ENCODE measurements around the gene COMMD10.

COMMD10 gene

DNA sequence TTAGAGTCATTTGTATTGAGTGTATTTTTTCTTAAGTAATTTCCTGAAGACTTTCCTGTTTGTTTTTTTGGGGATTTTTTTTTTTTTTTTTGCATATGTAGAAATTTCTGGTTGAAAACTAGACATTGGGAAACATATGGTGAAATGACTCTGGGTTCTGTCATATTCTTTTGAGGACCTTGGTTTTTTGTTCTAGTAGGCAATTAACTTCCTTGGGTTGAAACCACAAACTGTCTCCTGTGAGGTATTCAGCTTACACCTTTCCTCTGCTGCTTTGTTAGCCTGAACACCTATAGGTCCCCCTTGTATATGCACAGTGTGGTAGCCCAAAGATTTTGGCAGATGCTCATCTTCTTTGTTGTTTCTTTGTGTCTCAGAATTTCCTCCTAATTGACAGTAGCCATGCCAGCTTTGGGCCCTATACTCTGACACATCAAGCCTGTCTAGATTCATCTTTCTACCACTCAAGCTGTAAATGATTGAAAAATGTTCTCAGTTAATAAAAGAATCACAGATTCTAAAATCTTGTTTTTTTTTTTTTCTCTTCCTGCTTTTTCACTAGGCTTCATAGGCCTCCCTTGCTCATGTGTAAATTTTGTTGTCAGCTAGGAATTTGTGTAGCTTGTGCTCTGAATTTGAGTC lies 140.6 kb downstream of the COMMD10 start:
- DNase-seq: no peak

DNA sequence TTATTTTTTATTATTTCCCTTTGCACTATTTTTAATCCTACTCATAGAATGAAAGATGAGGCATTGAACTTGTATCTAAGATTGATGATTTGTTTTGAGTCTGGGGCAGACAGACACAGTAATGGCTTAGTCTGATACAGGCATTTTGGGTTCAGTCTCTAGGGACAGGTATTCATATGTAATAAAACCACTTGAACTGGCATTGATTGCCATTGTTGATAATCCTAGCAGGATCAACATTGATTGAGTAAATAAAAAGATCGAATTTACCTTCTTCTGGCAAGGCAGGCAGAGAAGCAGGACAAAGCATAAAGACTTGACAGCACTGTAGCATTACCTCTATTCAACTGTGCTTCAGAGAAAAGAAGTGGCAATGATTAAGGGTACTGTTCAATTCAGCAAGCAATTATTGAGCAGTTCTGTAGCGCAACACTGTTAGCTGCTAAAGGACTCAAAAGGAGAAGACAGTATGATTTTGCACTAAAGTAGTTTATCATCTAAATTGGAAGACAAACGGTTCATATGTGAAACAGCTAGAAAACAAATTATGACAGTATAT lies 144.4 kb downstream of the COMMD10 start:
- DNase-seq: no peak

DNA sequence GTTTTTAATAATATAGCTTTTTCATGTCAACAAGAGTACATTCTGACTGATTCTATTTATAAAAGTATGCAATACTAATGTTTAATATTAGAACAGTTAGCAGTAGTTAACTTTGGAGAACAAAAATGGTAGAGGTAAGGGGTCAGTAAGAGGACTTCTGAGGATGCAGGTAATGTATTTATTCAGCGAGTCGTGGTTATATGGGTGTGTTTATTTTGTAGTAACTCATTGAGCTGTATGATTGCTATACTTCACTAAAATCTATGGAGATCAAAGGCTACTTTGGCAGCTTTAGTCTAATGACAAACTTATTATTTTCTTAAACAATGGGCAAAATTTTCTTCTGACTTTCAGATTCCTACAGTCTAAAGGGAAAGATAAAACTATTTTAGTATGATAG lies 146.5 kb downstream of the COMMD10 start:
- no peak for DNase-seq

DNA sequence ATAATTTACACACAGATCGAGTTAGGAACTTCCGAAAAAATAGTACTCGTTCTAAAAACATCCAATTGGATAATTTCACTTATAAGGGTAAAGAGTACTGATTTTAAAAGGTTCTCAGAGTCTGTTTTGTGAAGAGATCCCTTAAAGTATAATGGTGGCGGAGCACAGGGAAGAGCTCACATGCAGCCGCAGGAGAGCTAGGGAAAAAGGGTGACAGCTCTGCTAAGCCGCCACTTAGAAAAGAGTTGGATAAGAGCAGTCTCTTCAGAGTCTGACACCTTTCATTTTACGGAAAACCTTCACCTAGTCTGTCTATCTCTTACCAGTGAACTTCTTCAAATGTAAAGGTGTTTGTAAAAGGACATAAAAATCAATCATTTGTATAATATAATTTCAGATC lies 149.9 kb downstream of the COMMD10 start:
- DNase-seq: no peak

DNA sequence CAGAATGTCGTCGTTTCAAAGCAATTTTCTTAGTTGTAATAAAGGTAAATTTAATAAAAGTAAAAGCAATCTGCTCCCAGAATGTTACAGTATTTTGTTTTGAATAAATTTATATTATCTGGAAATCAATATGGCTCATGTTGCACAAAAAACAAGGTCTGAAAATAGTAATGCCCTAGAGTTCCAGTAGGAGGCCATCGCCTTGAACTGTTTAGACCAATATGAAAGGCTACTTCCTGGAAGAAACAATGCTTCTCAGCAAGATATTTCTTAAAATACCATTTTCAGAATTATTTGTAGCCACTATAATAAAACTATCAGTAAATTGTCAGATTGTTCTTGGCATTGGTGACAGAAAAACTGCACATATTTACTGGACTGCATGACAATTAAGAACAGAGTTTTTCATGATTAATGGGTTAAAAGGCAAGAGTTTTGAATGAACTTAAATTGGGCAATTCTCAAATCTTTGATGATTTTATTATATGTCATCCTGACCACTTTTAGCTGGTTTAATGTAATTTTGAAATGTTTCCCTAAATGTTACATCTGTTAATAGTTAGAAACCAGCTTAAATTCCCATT lies 153.2 kb downstream of the COMMD10 start:
- no peak for DNase-seq

DNA sequence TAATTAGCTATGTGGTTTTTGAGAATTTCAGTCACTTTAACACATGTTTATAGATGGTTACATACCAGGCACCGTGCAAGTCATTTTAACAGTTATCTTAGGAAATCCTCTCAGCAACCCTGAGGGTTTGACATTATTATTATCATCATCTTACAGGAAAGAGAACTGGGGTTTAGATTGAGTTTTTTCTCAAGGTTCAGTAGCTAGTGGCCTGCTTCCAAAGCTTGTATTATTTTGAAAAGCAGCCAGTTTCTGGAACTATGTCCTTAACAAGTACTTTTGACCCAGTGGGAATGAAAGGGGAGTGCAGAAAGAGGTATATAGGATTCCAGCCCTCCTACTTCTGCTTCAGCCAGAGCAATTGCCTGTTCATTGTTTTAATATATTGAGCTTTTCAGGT lies 157.5 kb downstream of the COMMD10 start:
- no peak for DNase-seq

DNA sequence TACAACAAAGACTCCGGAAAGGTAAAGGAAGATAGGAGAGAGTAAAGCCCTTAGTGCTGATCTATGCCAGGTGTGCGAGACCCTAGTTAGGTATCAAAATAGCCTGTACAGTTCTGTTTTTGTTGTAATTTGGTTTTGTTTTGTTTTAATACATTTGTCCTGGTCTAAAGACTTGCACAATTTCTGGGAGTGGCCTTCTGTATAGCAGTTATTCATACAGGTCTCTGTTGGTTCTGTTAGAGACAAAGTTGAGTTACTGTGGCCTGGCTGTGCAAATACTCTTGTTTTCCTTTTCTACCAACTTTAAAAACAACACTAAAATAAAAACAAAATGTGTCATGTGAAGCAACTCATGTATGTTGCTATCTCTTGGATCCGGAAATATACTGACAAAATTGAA lies 163.6 kb downstream of the COMMD10 start:
- no peak for DNase-seq

DNA sequence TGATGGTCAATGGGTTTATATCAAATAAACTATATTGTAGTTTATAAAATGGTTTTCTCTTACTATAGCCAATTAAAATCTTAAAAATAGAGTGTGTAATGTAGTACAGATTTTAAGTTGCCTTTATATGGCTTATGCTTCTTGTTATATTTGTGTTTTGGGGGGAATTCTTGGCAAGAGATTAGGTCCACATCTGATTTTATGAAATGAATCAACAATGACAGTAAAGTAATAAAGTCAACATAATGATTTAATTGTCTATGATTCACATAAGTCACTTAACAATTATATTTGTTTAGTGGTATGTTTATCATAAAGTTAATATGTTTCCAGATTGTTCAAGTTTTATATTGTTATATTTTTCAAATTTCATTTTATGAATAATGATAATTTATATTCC lies 164.8 kb downstream of the COMMD10 start:
- no peak for DNase-seq

DNA sequence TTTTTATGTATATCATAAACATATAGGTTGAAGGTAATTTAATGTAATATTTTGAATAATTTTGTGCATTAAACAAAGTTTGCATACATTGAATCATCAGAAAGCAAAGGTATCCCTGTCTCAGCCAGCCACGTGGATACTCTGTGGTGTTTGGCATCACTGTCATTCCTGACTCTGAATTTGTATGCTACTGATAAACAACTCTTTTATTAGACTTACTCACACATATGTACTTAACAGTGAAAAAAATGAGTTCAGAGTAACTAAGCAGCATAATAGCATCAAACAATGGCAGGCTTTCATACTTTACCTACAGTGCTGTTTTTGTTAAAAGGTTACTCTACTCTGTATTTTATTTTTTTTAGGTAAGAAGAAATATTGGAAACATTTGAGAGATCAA lies 171.9 kb downstream of the COMMD10 start:
- DNase-seq: no peak

DNA sequence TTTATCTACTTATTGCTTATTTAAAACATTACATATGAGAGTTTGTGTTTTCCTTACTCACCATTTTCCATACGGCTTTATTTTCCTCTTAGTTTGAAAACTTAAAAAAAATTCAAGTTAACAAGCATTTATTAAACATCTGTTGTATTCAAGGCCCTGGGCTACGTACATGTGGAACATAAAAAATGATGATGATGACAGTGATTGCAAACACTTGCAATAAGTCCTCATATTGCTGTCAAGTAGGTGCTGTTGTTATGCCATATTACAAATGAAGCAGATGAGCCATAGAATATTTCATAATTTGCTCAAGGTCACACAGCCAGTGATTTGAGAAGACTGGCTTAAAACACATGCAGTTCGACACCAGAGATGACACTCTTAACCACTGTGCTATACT lies 180.6 kb downstream of the COMMD10 start:
- no peak for DNase-seq

DNA sequence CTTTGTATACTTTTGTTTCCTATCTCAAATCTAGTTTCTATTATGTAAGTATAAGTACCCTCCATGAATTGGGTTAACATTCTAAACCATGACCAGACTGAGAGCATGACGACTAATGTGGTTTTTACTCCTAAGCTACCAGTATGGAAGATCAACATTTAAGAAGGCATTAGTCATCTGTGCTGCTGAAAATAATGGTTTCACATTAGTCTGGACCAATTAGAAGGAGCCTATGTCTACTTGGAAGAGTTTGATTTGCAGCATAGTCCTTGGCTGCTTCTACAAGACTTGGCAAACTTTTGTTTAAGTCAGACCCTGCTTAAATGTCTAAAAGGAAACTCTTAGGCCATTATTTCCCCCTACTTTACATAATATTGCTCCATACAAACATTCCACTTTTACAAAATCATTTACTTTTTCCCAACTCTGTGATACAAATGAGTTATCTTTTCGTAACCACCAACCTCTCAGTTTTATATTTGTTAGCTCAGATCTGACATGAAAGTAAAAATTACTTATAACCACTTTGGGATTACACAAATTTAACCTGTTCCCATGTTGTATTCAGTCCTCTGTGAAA lies 186.7 kb downstream of the COMMD10 start:
- DNase-seq: no peak

DNA sequence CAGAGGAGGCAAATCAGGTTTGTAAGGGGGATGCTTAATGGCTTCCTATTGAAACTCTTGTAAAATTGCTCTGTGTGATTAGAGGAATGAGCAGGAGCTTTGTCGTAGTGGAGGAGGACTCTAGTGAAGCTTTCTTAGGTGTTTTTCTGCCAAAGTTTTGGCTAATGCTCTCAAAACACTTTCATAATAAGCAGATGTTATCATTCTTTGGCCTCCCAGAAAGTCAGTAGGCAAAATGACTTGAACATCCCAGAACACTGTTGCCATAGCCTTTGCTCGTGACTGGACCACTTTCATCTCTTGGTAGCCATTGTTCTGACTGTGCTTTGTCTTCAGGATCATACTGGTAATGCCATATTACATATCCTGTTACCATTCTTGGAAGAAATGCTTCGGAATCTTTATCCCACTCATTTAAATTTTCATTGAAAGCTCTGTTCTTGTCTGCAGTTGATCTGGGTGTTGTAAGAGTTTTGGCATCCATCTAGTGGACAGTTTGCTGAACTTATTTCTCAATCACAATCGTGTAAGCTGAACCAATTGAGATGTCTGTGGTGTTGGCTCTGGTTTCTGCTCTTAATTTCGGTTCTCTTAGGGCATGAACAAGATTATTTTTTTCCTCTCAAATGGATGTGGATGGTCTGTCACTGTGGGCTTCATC lies 187.6 kb downstream of the COMMD10 start:
- no peak for DNase-seq

DNA sequence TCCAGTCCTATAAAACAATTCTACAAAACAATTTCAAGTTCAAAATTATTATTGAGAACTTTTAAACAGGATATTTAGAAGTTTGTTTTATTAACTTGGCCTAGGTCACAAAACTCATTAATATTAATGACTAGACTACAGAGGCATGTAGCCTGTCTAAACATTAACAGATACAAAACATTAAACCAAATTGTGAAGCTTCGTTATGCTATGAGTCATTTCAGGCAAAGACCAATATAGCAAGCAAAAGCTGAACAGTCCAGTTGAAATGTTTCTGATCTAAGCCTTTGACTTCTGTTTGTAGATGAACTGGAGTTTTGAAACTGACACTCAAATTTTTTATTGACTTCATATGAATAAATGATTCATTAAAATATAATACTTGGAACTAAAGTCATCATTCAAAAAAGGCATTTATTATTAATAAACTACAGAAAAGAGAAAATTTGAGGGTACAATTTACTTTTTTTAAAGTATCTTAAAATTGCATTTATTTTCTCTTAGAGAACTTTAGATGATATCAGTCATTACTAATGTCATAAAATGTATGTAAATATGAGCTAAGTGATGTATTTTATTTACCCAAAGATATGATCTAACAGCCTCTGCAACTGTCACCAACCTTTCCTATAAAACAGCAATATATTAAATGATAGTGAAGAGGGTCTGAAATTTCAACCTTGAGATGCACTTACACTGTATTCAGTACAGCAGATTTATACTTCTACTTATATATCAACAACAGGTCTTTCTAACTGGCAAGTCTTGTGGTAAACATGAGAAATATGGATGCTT lies 188.8 kb downstream of the COMMD10 start:
- no peak for DNase-seq

DNA sequence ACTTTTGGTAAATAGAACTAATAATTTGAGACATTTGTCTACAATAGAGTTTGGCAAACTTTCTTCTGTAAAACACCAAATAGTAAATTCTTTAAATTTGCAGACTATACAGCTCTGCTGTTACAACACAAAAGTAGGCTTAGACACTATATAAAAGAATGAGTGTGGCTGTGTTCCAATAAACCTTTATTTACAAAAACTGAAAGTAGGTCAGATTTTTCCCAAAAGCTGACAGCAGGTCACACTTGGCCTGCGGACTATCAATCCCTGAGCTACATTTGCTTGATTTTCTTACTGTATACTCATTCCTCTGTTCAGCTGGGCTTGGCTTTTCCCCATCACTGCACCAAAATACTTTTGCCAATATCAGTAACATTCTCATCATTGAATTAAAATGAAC lies 189.4 kb downstream of the COMMD10 start:
- no peak for DNase-seq

DNA sequence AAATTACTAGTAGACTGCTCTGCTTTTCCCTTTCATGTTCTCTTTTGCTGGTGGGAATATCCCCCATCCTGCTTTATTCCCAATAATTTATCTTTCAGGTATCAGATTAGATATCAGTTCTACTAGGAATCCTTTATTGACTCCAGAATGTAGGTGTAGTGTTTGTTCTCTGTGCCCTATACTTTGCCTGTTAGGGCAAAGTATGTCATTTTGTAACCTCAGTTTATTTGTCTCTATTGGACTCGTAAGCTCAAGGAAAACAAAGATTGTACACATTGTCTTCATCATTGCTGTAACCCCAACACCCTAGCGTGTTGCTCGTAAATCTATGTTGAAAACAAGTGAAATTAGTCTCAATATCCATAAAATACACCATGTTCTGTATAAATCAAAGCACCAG lies 190.5 kb downstream of the COMMD10 start:
- no peak for DNase-seq

DNA sequence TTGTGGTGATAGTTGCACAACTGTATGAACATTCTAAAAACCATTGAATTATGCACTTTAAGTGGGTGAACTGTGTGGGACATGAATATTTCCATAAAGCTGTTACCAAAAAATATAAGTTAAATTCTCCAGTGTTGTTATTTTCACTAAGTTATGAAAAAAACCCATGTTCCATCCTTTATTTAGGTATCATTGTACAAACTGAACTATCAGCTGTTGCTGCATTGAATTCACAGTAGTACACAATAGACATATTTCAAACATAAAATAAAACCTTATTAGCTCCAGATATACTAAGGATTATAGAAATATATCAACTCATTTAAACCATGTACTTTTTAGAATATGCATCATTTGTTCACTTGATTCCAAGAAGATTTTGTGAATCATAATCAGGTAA lies 192.1 kb downstream of the COMMD10 start:
- DNase-seq: no peak

DNA sequence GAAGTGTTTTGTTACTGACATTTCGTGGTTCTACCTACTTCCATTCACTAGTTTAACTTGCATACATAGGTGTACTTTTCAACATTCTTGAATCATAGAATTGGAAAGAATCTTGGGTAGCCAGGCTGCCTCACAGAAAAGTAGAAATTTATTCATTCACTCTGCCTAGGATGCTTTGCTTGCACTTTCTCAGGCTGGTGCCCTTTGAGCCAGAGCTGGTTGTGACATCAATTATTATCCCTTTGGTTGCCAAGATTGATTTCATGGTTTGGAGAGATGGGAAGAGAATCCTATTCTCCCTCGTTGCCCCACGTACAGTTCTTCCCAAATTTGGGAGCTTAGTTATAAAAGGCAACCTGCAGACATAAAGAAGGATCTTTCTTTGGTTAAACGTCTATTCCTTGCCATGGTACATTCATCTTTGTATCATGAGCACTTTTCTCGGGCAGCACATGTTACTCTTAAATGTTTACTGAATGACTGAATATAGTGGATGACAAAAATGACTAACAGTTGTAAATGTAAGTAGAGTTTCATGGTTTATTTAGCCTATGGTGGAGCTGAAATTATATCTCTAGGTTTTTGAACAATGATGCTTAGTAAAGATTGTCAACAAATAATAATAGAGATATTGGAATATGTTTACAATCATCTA lies 195.5 kb downstream of the COMMD10 start:
- DNase-seq: no peak

DNA sequence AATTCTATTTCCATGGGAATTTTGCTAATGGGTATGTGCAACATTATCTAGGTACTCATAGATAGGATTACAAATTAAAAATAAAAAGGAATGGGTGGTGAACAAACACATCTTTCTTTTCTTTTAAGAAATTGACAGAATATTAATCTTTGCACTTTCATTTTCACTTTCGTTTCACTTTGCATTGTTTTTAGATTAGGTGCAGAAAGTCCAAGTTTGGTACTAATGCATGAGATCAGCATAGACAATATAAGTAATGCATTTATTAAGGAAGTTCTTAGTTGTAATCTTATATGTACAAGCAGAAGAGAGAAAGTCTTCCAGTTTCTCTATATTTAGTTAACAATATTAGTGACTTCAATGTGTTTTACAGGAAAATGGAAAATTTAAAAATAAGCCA lies 196.5 kb downstream of the COMMD10 start:
- no peak for DNase-seq

DNA sequence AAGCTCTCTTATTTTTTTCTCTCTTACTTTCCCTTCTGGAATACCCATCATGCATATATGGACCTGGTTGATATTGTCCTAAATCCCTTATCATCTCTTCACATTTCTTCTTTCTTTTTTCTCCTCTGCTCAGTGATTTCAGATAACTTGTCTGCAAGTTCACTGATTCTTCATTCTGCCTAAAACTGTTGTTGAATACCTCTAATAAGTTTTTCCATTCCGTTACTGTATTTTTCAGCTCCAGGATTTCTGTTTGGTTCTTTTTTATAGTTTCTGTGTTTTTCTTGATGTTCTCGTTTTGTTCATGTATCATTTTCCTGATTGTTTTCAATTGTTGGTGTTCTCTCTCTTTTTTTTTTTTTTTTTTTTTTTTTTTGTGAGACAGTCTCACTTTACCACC lies 203.7 kb downstream of the COMMD10 start:
- no peak for DNase-seq

DNA sequence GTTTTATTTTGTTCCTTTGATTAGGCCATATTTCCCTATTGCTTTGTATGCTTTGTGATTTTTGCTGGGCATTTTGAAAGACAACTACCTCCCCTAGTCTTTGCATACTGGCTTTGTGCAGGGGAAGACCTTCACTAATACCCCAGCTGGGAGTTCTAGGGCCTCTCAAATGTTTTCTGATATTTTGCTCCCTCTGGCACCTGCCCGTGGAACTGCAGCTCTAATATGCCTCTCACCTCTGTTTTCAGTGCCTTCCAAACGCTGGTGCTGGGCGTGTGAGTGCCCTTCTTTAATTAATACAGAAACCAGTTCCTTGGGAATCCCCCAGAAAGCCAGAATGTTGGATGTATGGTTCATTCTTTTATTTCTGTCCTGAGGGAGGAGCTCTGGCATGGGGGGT lies 204.5 kb downstream of the COMMD10 start:
- DNase-seq: no peak

DNA sequence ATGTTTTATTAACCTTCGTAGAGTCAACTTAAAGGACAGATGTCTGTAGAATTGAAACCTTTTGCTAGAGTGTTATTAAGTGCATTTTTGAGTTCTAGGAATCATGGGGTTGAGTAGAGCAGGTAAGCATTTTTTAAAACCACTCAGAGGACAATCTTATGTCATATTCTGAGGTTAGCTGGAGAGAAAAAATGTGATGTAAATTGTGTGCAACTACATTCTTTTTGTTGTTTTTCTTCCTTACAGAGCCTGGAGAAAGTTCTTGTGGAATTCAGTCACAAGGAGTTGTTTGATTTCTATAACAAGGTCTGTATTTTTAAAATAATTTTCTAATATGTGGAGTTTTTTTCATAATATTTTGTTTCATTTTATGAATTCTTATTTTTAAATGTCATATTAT lies 206.4 kb downstream of the COMMD10 start:
- DNase-seq: no peak

DNA sequence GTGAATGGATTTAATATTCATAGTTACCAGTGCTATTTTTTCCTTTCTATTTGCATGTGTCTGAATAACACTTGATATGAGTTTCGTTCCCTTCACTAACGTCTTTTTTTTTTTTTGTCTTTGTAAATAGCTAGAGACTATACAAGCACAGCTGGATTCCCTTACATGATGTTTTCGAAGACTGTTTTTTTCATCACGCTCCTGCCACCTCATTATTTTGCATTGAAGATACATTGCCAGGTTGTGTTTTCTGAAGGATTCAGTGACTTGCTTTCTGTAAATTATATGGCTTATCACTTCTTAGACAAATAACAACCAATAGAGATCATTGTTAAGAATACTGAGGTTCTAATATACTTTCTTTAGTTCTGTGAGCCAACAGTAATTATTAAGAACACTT lies 207.5 kb downstream of the COMMD10 start:
- no peak for DNase-seq
